HepG2 (cell line): ENCODE measurements around the gene PEAK3. TPM values are rescaled to one million over a fixed set of nuclear protein-coding genes. Genes with fewer than 3 reads are reported as not detected.

Experiments
- ATAC-seq: fragments of 200-7000 bp; cut with Tn5 transposase; 3 replicates; pipeline ENCODE4 v1.9.1; 2020; ENCODE audit warnings: mild to moderate bottlenecking, moderate library complexity
- BruUV-seq: library from RNA; stranded (reverse); fragments of 400-500 nt; replicated peaks from 2 replicates; lab custom pipeline; 2021; lab: Mats Ljungman, UMichigan
- CTCF ChIA-PET: fragments of 300-600 bp; formaldehyde crosslinking; extraction: SDS; loops from one replicate; lab custom pipeline; 2021; ENCODE audit warnings: low total read pairs, inconsistent platforms, low intra/inter-chr PET ratio; lab: Yijun Ruan, JAX
- POLR2A ChIA-PET: fragments of 350-600 bp; sonication (Branson Sonifier 250); formaldehyde crosslinking; loops from one replicate; lab custom pipeline; 2020; ENCODE audit warnings: antibody characterized with exemption, inconsistent platforms; lab: Yijun Ruan, JAX
- DNase-seq: peaks from one replicate; pipeline ENCODE4 v3.0.0-alpha.2; 2015; ENCODE audit warnings: low spot score
- FAIRE-seq: peaks from 3 replicates; lab custom pipeline; 2011; peaks lifted over from hg19 to GRCh38; lab: Jason Lieb, UNC
- H2AFZ ChIP-seq: one replicate; pipeline ENCODE4 v1.6.1; 2011; ENCODE audit warnings: low read length, inconsistent platforms
- H3K27ac ChIP-seq: fragments of 300-600 bp; 3 replicates; pipeline ENCODE4 v1.8.0; 2011; ENCODE audit warnings: mixed run types, mild to moderate bottlenecking, mixed read lengths, low read length, inconsistent platforms; ENCODE audit not compliant: insufficient read depth; ENCODE audit errors: extremely low read length
- H3K27me3 ChIP-seq, 2 experiments: fragments of 200-600 bp in 1 of 2; 2 replicates in 1 of 2; 3 replicates in 1 of 2; pipeline versions ENCODE4 v1.6.0 to v1.8.0; 2011; ENCODE audit warnings: low read length in 2 of 2, mild to moderate bottlenecking in 2 of 2, moderate library complexity in 2 of 2, inconsistent platforms in 1 of 2; ENCODE audit not compliant: insufficient read depth in 2 of 2, control insufficient read depth in 1 of 2
- H3K36me3 ChIP-seq, 2 experiments: fragments of 200-600 bp in 1 of 2; replicated peaks in 1 of 2; 2 replicates in 1 of 2; 3 replicates in 1 of 2; pipeline versions ENCODE4 v1.5.1 to v1.8.0; 2011; ENCODE audit warnings: low read length in 2 of 2, inconsistent platforms in 1 of 2; ENCODE audit not compliant: insufficient read depth in 2 of 2, control insufficient read depth in 1 of 2
- H3K4me1 ChIP-seq: 2 replicates; pipeline ENCODE4 v1.5.1; 2012; ENCODE audit warnings: low read length, inconsistent platforms; ENCODE audit not compliant: insufficient read depth
- H3K4me2 ChIP-seq: 2 replicates; pipeline ENCODE4 v1.6.0; 2011; ENCODE audit warnings: low read depth, low read length, inconsistent platforms
- H3K4me3 ChIP-seq, 3 experiments: fragments of 200-600 bp in 1 of 3; sonication (generic), shearing (Covaris generic) in 1 of 3; replicated peaks in 1 of 3; 2 replicates each; pipeline ENCODE4 v1.5.1; 2011 to 2016; ENCODE audit warnings: low read length in 3 of 3, inconsistent platforms in 2 of 3, low read depth in 2 of 3, mild to moderate bottlenecking in 2 of 3, control low read depth in 1 of 3, mixed read lengths in 1 of 3; ENCODE audit not compliant: insufficient read depth in 1 of 3
- H3K79me2 ChIP-seq: one replicate; pipeline ENCODE4 v1.6.1; 2011; ENCODE audit warnings: low read length, inconsistent platforms; ENCODE audit not compliant: insufficient read depth
- H3K9ac ChIP-seq: 2 replicates; pipeline ENCODE4 v1.6.0; 2011; ENCODE audit warnings: mild to moderate bottlenecking, low read depth, low read length, inconsistent platforms; ENCODE audit not compliant: insufficient read depth
- H3K9me3 ChIP-seq: 2 replicates; pipeline ENCODE4 v1.5.1; 2012; ENCODE audit warnings: mild to moderate bottlenecking, low read length
- H4K20me1 ChIP-seq: 2 replicates; pipeline ENCODE4 v1.6.0; 2011; ENCODE audit warnings: inconsistent platforms, mild to moderate bottlenecking, low read length, moderate library complexity; ENCODE audit not compliant: insufficient read depth
- ARHGAP35 ChIP-seq: sonication (generic); formaldehyde crosslinking; IDR thresholded peaks from 2 replicates; pipeline ENCODE4 v1.9.0; 2022; ENCODE audit warnings: mild to moderate bottlenecking, inconsistent platforms, moderate library complexity, missing genetic modification reagents, borderline replicate concordance
- CAMTA2 ChIP-seq: sonication (generic); formaldehyde crosslinking; IDR thresholded peaks from 2 replicates; pipeline ENCODE4 v1.4.0; 2020; ENCODE audit warnings: mild to moderate bottlenecking, missing genetic modification reagents, borderline replicate concordance
- HES4 ChIP-seq: sonication (generic); formaldehyde crosslinking; IDR thresholded peaks from 2 replicates; pipeline ENCODE4 v1.9.0; 2021; ENCODE audit warnings: mild to moderate bottlenecking, missing genetic modification reagents, borderline replicate concordance
- HHEX ChIP-seq: IDR thresholded peaks from 2 replicates; pipeline ENCODE4 v1.6.1; 2016; ENCODE audit warnings: control low read depth
- HOXD1 ChIP-seq: sonication (generic); formaldehyde crosslinking; IDR thresholded peaks from 2 replicates; pipeline ENCODE4 v1.5.0; 2020; ENCODE audit warnings: missing genetic modification reagents
- NONO ChIP-seq, 2 experiments: fragments of 450-650 bp in 1 of 2; sonication (generic) in 1 of 2; formaldehyde crosslinking in 1 of 2; IDR thresholded peaks in 1 of 2; conservative IDR thresholded peaks in 1 of 2; 2 replicates each; pipeline versions ENCODE4 v1.6.1 to v1.8.0; 2017 to 2022; ENCODE audit warnings: mild to moderate bottlenecking in 1 of 2, missing genetic modification reagents in 1 of 2, moderate library complexity in 1 of 2
- ONECUT2 ChIP-seq: sonication (generic); formaldehyde crosslinking; IDR thresholded peaks from 2 replicates; pipeline ENCODE4 v1.4.0; 2020; ENCODE audit warnings: missing genetic modification reagents
- WGBS: methylation state at CpG from one replicate; pipeline ENCODE4 v1.1.6; 2017; ENCODE audit warnings: low lambda C conversion rate; 5-methylcytosine and 5-hydroxymethylcytosine counted together
- in situ Hi-C: cut with HindIII; loops from 2 replicates; pipeline ENCODE4 v1.10.0; 2017; ENCODE audit warnings: low pct_unique_long_range_greater_than_20kb; ENCODE audit not compliant: extremely low pct_ligation_motif_present
- intact Hi-C: fragments of 100-400 bp; cut with micrococcal nuclease; formaldehyde crosslinking; loops from one replicate; pipeline ENCODE4 v1.10.0; 2022; ENCODE audit not compliant: unreplicated experiment
- polyA plus RNA-seq, 8 experiments: library from polyadenylated mRNA; depleted of rRNA in 3 of 8; stranded (reverse) in 7 of 8; unstranded in 1 of 8; fragments of >200 nt; fragmentation: Illumina TruSeq in 4 of 8; extraction: Trizol in 4 of 8; gene quantifications; 2 replicates each; pipeline versions ENCODE4 v1.2.1 to v1.2.3, GENCODE V29; 2011 to 2016; ENCODE audit warnings: low read depth in 4 of 8, missing spikeins in 1 of 8, mixed read lengths in 1 of 8; ENCODE audit not compliant: insufficient read depth in 1 of 8
- total RNA-seq, 5 experiments: library from RNA; depleted of rRNA; stranded (reverse); fragments of >200 nt; fragmentation: Illumina TruSeq; extraction: Trizol; gene quantifications; 2 replicates each; pipeline ENCODE4 v1.2.3, GENCODE V29; 2016; ENCODE audit warnings: low read depth in 1 of 5
- TF ChIP-seq, protein P1 (sequence below): IDR thresholded peaks from 2 replicates; pipeline ENCODE4 v1.6.1; 2018; ENCODE audit warnings: missing genetic modification reagents

Gene PEAK3
- total and polyA plus RNA-seq, 2 of the 13 experiments (the other 11 are each of a cell fraction or from before 2014, with no cell fraction given): not detected

DNA sequence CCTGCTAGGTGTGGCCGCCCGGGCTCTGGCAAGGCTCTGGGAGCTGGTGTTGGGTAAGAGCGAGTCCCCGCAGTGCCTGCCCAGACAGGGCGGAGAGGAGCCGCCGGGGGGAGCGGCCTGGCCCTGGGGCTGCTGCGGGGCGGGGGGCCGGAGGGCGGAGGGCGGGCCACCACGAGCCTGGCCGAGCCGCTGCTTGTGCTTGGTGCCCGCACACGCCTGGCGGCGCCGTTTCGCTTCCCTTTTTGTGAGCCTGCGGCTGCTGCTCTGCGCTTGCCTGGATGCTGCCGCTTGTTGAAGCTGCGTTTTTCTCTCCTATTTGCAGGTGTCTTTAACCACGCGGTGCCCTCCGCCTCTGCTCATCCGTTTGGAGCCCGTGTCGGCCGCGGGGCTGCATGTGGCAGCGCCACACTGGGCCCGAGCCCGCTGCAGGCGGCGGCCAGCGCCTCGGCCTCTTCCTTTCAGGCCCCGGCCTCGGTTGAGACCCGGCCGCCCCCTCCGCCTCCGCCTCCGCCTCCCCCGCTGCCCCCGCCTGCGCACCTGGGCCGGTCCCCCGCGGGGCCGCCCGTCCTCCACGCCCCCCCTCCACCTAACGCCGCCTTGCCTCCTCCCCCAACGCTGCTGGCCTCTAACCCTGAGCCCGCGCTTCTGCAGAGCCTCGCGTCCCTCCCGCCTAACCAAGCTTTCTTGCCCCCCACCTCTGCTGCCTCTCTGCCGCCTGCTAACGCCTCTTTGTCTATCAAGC lies 54.4 kb downstream of the PEAK3 start:
- Histone ChIP-seq H3K9ac (no peak overlapping the region), H3K27ac (no peak overlapping the region), H4K20me1 (no peaks in the 10 kb centered on the region), H3K36me3 (peaks cover 29 to 49% of the 10 kb centered on the region in 2 experiments; a peak in 4 of 5 replicates), H3K4me1 (0 out of 2 replicates have a peak, but pooled peaks cover 1% of the 10 kb centered on the region), H2AFZ (no peak overlapping the region), H3K27me3 (no peaks in the 10 kb centered on the region), H3K79me2 (no peaks in the 10 kb centered on the region), H3K9me3 (no peaks in the 10 kb centered on the region), H3K4me3 (no peak overlapping the region), H3K4me2 (no peak overlapping the region)
- CTCF ChIA-PET: no interaction called here
- no peak for FAIRE-seq
- ATAC-seq: no peak
- BruUV-seq: no TSS peak
- in situ Hi-C loops: no loop called here
- no peak for DNase-seq
- TF ChIP-seq NONO (IDR thresholded peaks at IDR 0.05): no peak
- no peak for TF ChIP-seq NONO (CRISPR knock-in tag; conservative IDR thresholded peaks at IDR 0.05)
- no peak for TF ChIP-seq ARHGAP35 (CRISPR knock-in tag)
- TF ChIP-seq, protein P1, sequence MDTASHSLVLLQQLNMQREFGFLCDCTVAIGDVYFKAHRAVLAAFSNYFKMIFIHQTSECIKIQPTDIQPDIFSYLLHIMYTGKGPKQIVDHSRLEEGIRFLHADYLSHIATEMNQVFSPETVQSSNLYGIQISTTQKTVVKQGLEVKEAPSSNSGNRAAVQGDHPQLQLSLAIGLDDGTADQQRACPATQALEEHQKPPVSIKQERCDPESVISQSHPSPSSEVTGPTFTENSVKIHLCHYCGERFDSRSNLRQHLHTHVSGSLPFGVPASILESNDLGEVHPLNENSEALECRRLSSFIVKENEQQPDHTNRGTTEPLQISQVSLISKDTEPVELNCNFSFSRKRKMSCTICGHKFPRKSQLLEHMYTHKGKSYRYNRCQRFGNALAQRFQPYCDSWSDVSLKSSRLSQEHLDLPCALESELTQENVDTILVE (CRISPR knock-in tag): no peak
- TF ChIP-seq HOXD1 (CRISPR knock-in tag): no peak
- no peak for TF ChIP-seq HES4
- TF ChIP-seq CAMTA2: no peak
- TF ChIP-seq HHEX (CRISPR knock-in tag): no peak
- no peak for TF ChIP-seq ONECUT2 (CRISPR knock-in tag)
- WGBS: 99% methylated on average over 56 of the region's 67 CpGs
- POLR2A ChIA-PET: no interaction called here
- intact Hi-C loops: no loop called here
